Mucosa of gallbladder (tissue), 1 donor: ENCODE data around the gene MZT2B. TPM values are rescaled to one million over a fixed set of nuclear protein-coding genes. Genes with fewer than 3 reads are reported as not detected.
"Not testable (repeated sequence)": the region's sequence is repeated elsewhere in the genome, so short reads cannot be mapped to it uniquely, and the experiment has no call there.

Experiments
- DNase-seq: peaks from one replicate; pipeline ENCODE4 v3.0.0-alpha.2; 2020; ENCODE audit warnings: low spot score
- total RNA-seq: library from RNA; stranded (reverse); gene quantifications from one replicate; pipeline ENCODE4 v1.2.1, GENCODE V29; 2021
- donor health status: DM: no; HTN: no; CAD: no.

Gene MZT2B
- total RNA-seq, 1 donor from 2014 or later, result 220 TPM

DNA sequence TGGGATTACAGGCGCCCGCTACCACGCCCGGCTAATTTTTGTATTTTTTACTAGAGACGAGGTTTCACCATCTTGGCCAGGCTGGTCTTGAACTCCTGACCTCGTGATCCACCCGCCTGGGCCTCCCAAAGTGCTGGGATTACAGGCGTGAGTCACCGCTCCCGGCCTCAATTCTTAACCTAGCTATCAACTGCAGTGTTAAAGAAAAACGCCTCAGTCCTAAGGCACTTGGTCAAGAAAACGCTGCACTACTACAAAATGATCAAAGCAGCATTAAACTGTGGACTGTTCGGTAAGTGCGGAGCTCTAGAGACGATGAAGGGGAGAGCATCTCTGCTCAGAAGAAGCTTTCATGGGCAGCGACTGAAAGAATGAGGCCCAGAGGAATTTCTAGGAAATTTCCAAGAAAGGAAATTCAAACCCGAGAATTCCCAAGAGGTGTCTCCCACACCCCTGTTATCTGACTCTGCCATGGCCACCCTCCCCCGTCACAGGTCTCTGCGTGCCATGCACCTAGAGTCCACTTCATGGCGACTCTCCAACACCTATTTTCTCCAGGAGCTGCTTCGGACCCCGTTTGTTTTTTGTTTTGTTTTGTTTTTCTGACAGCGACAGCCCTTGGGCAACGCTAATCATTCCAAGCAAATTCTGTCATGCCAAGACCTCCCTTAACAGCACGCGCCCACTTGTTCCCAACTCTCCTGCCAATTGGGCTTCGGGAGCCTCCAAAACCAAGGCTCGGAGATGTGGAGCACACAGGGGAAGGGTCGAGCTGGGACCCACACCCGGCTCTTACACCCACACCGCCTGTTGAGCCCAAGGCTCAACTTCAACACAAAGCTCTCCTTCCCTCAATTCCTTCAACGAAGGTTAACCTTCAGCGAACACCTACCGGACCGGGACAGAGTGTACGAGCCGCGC is 1.4 kb upstream of the MZT2B start:
- not testable (repeated sequence) for DNase-seq

DNA sequence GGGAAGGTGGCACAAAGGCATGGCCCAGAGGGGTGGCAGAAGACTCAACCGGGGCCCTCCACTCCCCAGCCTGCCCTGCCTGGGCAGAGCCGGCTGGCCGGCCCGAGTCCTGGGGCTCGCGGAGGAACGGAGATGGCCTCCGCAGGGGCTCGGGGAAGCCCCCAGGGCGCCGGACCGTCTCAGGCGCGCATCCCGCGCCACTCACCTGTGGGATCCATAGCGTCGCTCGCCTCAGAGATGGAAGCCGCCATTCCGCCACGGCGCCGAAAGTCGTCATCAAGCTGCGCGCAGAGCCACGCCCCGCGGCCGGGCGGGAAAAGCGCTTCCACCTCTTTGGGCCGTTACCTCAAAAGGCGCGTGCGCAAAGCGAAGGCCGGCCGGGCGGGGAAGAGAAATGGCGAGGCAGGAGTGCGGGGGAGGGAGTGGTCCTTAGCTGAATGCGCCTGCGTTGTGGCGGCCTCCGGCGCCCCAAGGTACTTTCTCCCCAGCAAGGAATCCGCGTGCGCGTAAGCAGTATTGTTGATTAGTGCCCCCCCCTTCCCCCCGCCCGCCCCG is 660 bp upstream of the MZT2B start, which contains the start of gene SMPD4:
TSS of gene SMPD4 (minus strand) at position 278 of the 555 bp plus-strand sequence. CDS start 5,010 bp downstream, outside the sequence.
- peak; percentile 98 for DNase-seq

DNA sequence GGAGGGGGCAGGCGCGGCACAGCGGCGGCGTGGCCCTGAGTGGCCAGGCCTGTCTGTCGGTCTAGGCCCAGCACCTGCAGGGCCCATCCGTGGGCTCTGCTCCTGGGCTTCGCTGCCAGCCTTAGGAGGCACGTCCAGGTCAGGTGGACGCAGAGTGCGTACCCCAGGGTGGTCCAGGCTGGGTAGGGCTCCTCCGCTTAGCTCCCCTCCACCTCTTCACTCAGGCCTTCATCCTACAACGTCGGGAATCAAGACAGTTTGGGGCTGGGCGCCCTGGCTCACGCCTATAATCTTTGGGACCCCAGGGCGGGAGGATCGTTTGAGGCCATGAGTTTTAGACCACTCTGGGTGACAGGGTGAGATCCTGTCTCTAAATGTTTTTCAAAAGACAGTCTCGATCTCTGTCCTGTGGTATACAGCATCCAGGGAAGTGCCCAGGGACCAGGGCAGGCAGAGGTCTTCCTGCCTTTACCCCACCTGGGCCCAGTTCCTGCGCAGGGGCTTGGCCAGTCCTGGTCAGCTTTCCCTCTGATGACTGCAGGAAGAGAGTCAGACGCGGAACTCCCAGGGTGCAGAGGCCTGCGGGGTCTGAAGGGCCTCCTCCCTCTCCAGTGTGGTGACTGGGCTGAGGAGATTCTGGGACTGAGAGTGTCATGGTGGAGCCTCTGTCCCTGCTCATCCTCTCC is 907 bp downstream of the MZT2B start:
- not testable (repeated sequence) for DNase-seq

DNA sequence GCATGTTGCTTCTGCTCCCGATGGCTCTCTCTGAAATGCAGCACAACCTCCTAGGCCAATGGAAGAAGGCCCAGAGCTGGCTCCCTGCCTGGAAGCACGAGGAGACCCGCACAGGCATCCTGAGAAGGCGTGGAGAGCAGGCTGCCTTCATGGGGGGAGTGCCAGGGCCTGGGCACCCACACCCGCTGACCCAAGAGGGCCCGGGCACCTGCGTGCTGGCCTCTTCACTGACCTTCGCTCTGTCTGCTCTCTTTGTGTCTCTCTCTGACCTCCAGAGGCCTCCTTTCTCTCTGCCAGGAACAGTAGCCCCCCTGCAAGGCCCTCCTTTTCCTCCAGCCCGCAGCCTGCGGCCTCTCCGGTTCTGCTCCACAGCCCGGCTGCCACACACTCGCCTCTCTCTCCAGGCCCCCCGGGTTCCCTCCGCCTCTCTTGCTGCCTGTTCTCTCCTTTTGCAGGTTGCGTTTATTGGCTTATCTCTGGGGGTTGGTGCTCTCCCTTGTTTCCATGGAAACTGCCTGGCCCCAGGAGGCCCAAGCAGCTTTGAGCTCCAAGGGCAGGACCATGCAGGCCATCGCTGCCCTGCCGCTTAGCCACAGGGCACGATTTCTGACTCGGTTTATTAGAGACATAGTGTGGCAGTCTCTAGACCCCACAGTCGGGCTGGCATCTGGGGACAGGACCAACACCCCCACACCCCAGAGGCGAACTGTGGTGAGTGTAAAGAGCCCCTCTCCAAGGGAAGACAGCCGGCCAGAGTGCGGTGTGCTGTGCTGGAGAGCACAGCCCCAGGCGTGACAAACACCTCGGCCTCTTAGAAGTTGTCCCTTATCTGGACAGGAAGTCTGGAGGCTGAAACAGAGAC is 1.7 kb downstream of the MZT2B start:
- DNase-seq, result no peak

DNA sequence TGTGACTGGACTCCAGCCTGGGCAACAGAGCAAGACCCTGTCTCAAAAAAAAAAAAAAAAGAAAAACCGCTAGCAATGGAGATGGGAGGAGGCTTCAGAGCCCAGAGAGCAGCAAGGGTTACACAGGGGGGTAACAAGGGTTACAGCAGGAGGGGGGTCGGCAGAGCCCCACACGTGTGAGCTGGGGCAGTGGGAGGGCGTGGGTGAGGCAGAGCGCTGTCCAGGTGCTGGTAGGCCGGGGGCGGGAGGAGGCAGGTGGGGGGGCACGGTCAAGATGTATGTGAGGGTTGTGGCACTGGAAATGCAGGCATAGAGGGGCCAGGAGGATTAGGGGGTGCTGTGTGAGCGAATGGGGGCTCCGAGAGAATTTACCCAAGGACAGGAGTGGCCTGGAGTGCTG is 3.4 kb downstream of the MZT2B start:
- DNase-seq, result no peak

DNA sequence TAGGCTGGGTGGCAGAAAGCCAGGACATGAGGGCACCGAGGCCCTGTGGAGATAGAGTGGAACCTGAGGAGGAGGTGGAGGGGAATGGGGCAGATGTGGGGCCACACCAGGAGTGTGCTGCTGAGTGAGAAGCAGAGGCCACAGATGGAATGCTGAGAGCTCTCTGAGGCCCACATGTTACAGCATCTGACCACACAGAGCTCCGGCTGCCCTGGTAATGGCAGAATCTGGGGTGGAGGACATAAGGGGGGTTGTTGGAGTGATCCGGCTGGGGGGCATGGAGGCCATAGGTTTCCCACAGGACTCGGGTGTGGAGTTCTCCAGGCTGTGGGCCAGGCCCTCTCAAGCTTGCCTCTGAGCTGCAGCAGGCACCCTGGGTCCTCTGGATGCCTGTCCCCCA is 3.8 kb downstream of the MZT2B start:
- DNase-seq, result no peak

DNA sequence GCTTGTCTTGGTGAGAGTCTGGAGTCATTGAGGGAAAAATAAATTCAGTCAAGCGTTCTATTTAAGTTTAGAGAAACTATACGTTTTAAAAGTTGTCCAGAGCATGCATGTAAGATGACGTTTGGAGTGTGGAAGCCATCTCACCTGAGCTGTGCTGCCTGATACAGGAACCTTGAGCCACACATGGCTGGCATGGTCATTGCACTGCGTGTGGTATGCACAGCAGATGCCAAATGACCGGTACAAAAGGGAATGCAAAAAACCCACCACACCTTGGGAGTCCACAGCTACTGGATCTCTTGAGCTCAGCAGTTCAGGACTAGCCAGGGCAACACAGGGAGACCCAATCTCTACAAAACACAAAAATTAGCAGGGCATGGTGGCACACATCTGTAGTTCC is 4.3 kb downstream of the MZT2B start:
- DNase-seq, result no peak

DNA sequence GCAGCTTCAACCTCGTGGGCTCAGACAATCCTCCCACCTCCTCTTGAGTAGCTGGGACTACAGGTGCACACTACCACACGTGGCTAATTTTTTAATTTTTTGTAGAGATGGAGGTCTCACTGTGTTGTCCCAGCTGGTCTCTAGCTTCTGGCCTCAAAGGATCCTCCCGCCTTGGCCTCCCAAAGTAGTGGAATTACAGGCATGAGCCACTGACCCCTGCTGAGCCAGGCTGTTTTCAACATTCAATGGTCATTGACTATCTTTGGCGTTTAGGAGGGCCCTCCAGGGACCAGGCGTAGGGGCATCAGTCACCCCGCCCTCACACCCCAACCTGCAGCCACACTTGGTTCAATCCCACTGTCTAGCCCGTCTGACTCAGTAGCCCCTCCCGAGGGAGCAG is 5.2 kb downstream of the MZT2B start:
- no peak for DNase-seq

DNA sequence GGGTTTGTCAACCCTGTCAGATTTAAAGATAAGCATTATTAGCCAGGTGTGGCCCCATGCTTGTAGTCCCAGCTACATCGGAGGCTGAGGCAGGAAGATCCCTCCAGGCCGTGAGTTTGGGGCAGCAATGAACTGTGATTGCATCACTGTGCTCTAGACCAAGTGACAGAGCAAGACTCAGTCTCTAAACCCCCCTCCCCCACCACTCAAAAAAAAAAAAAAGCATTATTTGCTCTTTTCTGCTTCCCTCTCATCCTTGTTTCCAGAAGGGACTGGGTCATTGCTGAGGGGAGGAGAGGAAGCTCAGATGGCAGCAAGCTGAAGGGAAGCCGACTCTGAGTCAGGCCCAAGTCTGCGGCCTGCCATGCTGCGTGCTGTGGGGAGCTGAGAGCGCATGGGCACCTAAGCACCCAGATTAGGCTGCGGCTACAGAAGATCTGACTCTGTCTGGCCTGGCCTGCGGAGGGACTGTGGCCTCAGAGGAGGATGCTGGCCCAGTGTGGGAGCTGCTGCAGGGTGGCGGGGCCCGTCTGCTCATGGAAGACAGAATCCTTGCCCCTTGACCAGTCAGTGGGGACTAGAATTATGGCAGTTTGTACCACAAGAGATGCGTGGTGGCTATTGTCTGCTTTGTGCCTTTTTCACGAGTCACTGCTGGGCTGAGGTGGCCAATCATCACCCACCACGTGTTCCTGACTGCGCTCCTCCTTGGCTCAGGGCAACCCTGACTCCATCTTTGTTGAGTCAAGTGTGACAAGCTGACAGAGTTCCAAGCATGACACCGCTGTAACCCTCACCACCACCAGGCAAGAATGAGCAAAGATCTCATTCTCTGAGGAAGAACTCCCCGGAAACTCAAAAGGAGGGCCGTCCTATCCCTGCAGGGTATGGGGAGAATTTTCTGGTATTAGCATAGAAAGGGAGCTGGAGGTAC is 6.1 kb downstream of the MZT2B start:
- not testable (repeated sequence) for DNase-seq

DNA sequence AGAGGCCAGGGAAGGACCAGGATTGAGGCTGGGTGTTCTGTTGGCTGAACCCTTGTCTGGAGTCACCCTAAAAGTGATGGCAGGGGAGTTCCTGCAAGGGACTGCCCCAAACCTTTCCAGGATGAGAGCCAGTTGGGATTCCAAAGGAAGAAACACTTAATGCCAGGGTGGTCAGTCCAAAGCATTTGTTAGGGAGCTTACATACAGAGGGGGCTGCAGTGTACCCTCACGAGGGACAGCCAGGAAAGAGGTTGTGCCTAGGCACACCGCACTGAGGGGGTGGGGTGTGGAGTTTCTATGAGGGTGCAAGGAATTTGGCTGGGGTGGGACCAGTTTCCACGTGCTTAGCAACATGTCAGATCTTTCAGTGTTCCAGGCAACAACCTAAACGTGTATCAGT is 6.9 kb downstream of the MZT2B start:
- not testable (repeated sequence) for DNase-seq

DNA sequence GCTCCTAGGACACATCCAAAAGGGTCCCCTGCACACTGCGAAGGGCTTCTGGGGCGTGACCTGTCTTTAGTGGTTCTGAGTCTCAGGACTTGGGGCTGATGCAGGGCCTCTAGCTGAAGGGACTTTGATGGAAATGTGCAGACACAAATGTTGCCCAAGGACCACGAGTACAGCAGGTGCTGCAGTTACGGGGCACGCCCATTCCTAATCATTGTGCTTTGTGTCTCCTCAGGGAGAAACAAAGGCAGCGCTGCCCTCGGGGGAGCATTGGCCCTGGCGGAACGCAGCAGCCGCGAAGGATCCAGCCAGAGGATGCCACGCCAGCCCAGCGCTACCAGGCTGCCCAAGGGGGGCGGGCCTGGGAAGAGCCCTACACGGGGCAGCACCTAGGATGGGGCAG is 8.2 kb downstream of the MZT2B start:
- peak; percentile 6 for DNase-seq

DNA sequence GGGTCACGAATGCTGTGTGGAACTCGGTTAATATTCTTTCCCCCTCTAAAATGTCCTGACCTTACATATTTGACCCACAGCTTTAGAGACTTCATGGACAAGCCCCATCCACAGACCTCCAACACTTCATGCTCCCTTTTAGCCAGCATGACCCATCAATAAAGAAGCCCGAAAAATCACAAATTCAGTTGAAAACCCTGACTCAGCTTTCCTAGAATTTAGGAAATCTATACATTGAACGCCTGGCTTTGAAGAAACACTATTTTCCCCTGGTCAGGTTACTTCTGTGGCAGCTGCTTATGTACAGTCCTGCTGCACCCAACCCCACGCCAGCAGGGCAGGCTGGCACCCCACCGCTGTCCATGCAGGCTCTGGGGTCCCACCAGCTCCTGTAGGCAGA is 9.3 kb downstream of the MZT2B start:
- not testable (repeated sequence) for DNase-seq

DNA sequence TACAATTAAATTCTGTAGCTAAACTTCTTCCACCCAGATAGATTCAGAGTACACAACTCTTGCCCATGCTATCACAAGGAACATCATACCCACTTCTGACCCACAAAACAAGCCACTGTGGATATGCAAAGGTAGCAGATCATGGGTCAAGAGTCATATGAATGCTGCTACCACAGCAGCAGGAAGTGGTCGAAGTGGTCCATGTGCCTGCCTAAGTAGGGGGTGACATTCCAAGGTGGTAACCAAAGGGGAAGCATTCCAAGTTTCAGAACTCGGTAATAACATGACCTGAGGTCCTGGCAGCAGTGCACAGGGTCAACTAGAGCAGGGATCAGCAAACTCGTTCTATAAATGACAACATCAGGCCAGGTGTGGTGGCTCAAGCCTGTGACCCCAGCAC is 10.4 kb downstream of the MZT2B start:
- DNase-seq, result not testable (repeated sequence)

DNA sequence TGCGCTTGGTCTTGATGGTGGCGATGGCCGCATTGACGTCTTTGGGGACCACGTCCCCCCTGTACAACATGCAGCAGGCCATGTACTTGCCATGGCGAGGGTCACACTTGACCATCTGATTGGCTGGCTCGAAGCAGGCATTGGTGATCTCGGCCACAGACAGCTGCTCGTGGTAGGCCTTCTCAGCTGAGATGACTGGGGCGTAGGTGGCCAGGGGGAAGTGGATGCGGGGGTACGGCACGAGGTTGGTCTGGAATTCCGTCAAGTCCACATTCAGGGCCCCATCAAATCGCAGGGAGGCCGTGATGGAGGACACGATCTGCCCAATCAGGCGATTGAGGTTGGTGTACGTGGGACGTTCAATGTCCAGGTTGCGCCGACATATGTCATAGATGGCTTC is 11.8 kb downstream of the MZT2B start:
- not testable (repeated sequence) for DNase-seq

DNA sequence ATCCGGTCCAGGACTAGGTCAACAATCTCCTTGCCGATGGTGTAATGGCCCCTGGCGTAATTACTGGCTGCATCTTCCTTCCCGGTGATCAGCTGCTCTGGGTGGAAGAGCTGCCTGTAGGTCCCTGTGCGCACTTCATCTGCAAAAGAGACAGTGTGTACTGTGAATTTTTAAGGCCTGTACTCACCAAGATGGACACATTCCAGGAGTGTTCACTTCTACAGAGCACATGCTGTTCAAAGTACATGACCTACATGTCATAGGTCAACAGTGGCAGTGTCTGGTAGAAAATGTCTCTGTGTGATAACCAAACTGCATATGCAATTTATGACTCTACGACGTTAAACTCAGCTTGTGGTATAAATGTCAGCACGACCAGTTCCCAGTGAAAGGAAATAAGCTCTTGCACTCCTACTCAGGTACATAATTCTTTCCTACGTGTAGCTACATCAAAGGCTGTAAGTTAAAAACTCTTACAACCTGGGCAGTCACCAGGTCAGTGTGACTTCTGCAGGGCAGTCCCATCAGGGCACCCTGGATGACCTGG is 13.1 kb downstream of the MZT2B start:
- DNase-seq, result not testable (repeated sequence)

DNA sequence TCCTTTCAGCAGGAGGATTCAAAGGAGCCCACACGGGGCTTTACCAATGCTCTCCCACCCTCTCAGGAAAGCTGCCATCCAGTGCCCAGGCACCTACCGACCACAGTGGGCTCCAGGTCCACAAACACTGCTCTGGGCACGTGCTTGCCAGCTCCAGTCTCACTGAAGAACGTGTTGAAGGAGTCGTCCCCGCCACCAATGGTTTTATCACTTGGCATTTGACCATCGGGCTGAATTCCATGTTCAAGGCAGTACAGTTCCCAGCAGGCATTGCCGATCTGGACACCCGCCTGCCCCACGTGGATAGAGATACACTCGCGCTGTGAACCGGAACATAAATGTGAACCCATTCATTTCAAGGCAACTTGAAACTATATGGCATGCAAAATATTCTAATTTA is 14.0 kb downstream of the MZT2B start:
- DNase-seq, result not testable (repeated sequence)

DNA sequence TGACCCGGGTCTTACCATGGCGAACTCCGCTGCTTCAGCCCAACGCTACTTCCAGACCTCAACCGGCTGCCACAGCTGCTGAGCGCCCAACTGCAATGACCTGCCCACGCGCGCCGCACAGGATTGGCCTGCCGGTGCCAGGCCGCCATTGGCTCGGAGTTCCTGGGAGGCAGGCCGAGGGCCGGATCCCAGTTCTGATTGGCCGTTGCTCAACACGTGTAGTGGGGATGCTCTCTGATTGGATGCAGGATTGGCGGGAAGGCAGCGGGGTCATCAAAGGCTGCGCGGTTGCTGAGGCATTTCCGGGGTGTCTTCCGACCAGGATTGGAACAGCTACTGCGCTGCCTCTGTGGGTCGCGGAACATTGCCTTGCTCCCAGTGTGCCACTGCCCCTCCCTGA is 16.3 kb downstream of the MZT2B start, which contains the start of gene TUBA3E:
TSS of gene TUBA3E (minus strand) at position 97 of the 400 bp plus-strand sequence. CDS start at position 18, 79 bp downstream.
- DNase-seq, result no peak

DNA sequence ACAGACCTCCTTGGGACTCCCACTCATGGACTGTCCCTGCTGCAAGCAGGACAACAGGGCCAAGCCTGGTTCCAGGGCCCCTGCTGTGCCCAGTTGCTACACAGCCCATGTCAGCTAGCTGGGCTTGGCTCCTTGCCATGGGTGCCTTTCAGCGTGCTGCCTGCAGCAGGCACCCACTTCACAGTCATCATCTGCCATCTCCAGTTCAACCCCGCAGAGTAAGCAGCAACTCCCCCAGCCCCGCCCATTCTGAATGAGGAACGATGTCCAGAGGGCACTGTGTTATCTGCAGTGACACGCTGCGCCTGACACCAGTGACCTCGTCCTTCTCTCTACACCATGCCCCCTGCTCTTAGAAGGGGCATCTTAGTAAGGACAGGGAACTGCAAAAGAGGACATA is 20.5 kb downstream of the MZT2B start:
- not testable (repeated sequence) for DNase-seq

DNA sequence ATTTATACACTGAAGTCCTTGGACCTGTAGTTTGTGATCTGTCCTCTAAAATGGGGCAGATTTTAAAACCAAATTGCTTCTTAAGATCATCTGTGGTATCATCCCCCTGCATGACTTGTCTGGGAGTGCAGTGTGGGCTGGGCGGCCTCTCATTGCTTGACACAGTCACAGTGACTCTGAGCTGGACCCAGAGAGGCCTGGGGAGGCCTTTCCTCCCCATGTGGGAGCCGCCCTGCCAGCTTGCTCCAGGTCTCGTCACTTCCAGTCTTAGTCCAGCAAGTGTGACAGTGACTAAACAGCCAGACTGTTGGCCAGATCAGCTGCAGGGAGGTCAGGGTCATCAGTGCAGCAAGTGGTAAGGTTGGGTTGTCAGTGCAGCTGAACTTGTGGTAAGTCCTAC is 21.1 kb downstream of the MZT2B start:
- not testable (repeated sequence) for DNase-seq

DNA sequence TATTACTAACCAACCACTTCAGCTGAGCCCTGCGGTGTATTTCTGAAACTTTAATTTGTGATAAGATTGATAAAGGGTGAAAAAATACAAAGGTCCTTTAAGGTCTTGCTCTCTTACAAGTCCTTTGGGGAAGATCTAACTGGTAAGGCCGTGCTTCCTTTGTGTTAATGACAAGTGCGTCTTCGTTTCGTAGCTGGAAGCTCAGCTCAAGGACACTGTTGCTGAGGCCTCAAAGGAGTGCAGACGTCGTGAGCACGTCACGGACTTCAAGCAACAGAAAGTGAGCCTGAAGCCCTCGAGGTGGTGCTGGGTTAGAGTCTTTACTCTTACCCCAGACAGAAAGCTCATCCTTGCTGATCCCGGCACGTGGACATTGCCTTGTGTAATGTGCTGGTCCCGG is 25.0 kb downstream of the MZT2B start:
- DNase-seq, result not testable (repeated sequence)
